Breast epithelium (tissue), 4 donors: Measurements from ENCODE around the gene PEX10. TPM values are rescaled to one million over a fixed set of nuclear protein-coding genes. Genes with fewer than 3 reads are reported as not detected.
A peak's percentile ranks its signal among the peaks of the same experiment; 100 is the strongest.

Source experiments
- DNase-seq, 2 donors: peaks; one replicate each; pipeline ENCODE4 v3.0.0-alpha.2; 2019; ENCODE audit warnings: low spot score in 2 of 2
- H3K27ac ChIP-seq, 2 donors: fragments of 200-600 bp; sonication (generic) in 1 of 2; one replicate each; pipeline ENCODE4 v1.5.1; 2016 to 2019; ENCODE audit warnings: mild to moderate bottlenecking in 1 of 2
- H3K27me3 ChIP-seq, 2 donors: fragments of 200-600 bp; sonication (generic) in 1 of 2; one replicate each; pipeline versions ENCODE4 v1.5.1 to v1.6.0; 2017 to 2019; ENCODE audit warnings: control low read depth in 1 of 2, mild to moderate bottlenecking in 1 of 2
- H3K36me3 ChIP-seq: fragments of 200-600 bp; one replicate; pipeline ENCODE4 v1.5.1; 2019
- H3K4me1 ChIP-seq, 2 donors: fragments of 200-600 bp; sonication (generic); one replicate each; pipeline ENCODE4 v1.5.1; 2016 to 2019; ENCODE audit warnings: control low read depth in 1 of 2
- H3K4me3 ChIP-seq, 3 donors: fragments of 200-600 bp; sonication (generic); 1 replicate in 2 of 3; 2 replicates in 1 of 3; pipeline ENCODE4 v1.5.1; 2016 to 2019; ENCODE audit warnings: mild to moderate bottlenecking in 3 of 3, moderate library complexity in 2 of 3
- H3K9me3 ChIP-seq, 2 donors: fragments of 200-600 bp; sonication (generic) in 1 of 2; one replicate each; pipeline ENCODE4 v1.5.1; 2016 to 2019; ENCODE audit warnings: control low read depth in 1 of 2
- POLR2A ChIP-seq: fragments of 450-650 bp; IDR thresholded peaks from one replicate; pipeline ENCODE4 v1.6.1; 2016; ENCODE audit warnings: antibody characterized with exemption, mild to moderate bottlenecking, moderate library complexity
- POLR2AphosphoS5 ChIP-seq, 3 donors: sonication (generic); formaldehyde crosslinking; IDR thresholded peaks; one replicate each; pipeline ENCODE4 v1.6.1; 2017; ENCODE audit warnings: antibody characterized with exemption in 3 of 3
- intact Hi-C: fragments of 100-400 bp; cut with DNase I; formaldehyde crosslinking; loops from one replicate; pipeline ENCODE4 v1.15.1; 2023; ENCODE audit warnings: low total_unique reads
- total RNA-seq, 3 donors: library from RNA; depleted of rRNA; stranded (reverse); fragments of >200 nt; gene quantifications; one replicate each; pipeline ENCODE4 v1.1.0, GENCODE V29; 2016
- TF ChIP-seq, protein P1 (sequence below), 3 donors: fragments of 450-650 bp; IDR thresholded peaks; one replicate each; pipeline ENCODE4 v1.5.1; 2016 to 2017; ENCODE audit warnings: antibody characterized with exemption in 3 of 3, mild to moderate bottlenecking in 3 of 3, moderate library complexity in 3 of 3

PEX10 gene
- total RNA-seq, 3 donors from 2014 or later = 23.3 to 37.4 (median 24.1) TPM

DNA sequence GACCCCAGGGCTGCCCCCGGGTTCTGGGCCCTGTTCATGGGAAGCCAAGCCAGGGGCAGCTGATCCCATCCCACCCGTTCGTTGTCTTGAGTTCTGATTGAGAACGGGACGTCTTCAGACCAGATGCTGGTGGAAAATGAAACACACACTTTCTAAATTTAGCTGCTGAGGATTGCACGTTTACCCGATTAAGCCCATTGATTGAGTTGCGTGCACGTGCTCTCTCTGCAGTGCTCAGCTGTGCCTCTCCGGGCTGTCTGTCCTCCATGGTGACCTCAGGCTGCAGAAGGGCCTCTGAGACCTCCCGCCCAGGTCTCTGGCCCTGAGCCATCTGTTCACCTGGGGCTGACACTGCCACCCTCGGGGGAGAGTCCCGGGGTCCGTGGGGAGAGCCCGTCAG lies 27.0 kb upstream of the PEX10 start:
- TF ChIP-seq POLR2A (no peak), POLR2AphosphoS5 (IDR thresholded peaks at IDR 0.05) (no peak)
- TF ChIP-seq, protein P1, sequence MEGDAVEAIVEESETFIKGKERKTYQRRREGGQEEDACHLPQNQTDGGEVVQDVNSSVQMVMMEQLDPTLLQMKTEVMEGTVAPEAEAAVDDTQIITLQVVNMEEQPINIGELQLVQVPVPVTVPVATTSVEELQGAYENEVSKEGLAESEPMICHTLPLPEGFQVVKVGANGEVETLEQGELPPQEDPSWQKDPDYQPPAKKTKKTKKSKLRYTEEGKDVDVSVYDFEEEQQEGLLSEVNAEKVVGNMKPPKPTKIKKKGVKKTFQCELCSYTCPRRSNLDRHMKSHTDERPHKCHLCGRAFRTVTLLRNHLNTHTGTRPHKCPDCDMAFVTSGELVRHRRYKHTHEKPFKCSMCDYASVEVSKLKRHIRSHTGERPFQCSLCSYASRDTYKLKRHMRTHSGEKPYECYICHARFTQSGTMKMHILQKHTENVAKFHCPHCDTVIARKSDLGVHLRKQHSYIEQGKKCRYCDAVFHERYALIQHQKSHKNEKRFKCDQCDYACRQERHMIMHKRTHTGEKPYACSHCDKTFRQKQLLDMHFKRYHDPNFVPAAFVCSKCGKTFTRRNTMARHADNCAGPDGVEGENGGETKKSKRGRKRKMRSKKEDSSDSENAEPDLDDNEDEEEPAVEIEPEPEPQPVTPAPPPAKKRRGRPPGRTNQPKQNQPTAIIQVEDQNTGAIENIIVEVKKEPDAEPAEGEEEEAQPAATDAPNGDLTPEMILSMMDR (IDR thresholded peaks at IDR 0.05) = no peak
- Histone ChIP-seq H3K27me3 (peaks cover 4 to 33% of the 10 kb centered on the region in 2 donors), H3K27ac (no peak overlapping the region), H3K4me1 (peaks cover 0 to 6% of the 10 kb centered on the region in 2 donors), H3K36me3 (no peaks in the 10 kb centered on the region), H3K4me3 (no peak overlapping the region), H3K9me3 (no peaks in the 10 kb centered on the region)
- intact Hi-C loops = no loop called here
- no peak for DNase-seq

DNA sequence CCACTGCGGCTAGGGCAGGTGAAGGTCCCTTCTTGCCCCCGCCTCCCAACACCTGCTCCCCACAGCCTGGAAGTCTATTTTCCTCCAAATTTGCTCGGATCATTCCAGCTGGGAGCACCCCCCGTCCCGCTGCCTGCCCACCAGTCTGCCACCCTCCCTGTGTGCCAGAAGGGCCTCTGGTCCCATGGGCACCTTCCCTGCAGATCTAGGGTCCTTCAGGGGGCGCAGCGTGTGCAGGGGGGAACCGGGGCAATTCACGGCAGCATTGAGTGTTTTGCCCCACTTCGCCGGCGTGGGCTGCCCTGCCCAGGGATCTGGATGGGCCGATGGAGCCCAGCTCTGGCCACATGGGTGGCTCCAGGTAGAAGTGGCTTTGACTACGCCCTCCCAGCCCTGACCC lies 26.3 kb upstream of the PEX10 start:
- Histone ChIP-seq H3K27ac (peak overlapping the region in 1 of 2 donors; percentile 81), H3K36me3 (no peaks in the 10 kb centered on the region), H3K9me3 (no peaks in the 10 kb centered on the region), H3K4me1 (peaks cover 0 to 6% of the 10 kb centered on the region in 2 donors), H3K4me3 (no peak overlapping the region), H3K27me3 (peaks cover 0 to 27% of the 10 kb centered on the region in 2 donors)
- no peak for DNase-seq
- intact Hi-C loops = no loop called here
- TF ChIP-seq, protein P1 (IDR thresholded peaks at IDR 0.05) = no peak
- TF ChIP-seq POLR2AphosphoS5 (IDR thresholded peaks at IDR 0.05) = no peak
- TF ChIP-seq POLR2A = no peak

DNA sequence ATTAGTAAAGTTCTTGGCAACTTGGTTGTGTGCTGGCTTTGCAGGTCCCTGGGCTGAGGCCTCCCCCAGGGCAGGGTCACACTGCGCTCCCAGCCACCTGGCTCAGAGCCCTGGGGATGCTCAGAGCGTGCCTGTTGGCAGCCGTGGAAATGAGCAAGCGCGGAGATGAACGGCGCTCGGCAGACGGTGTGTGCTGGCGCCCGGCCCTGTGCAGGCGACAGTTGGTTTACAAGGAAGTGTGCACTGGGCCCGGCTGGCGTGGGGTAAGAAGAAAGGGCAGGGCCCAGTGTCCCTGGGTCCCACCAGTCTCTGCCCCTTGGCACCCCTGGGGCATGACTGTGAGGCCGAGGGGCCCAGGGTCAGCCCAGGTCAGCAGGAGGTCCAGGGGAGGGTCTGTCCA lies 25.7 kb upstream of the PEX10 start:
- Histone ChIP-seq H3K9me3 (no peaks in the 10 kb centered on the region), H3K27ac (peak overlapping the region; percentile 40 to 81), H3K27me3 (peaks cover 0 to 25% of the 10 kb centered on the region in 2 donors), H3K4me1 (peaks cover 0 to 6% of the 10 kb centered on the region in 2 donors), H3K4me3 (no peak overlapping the region), H3K36me3 (no peaks in the 10 kb centered on the region)
- intact Hi-C loops = no loop called here
- DNase-seq = peak; percentile 36 to 73
- no peak for TF ChIP-seq POLR2A

DNA sequence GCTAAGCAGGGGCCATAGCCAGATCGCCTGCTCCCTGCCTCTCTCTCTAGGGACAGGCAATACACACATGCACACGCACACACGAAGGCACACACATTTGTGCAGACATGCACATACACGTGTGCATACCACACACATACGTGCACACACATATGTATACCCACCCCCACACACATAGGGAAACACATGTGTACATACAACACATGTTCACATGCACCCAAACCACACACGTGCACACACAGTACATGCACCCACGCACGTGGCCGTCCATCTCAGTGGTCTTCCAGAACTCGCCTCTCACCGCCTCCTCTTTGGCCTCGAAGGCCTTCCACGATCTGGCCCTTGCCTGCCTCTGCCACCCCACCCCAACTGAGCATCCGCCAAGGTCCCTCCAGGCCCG lies 25.3 kb upstream of the PEX10 start:
- H3K27me3 ChIP-seq = peaks cover 0 to 25% of the 10 kb centered on the region in 2 donors
- no peaks in the 10 kb centered on the region for H3K36me3 ChIP-seq
- intact Hi-C loops = no loop called here

DNA sequence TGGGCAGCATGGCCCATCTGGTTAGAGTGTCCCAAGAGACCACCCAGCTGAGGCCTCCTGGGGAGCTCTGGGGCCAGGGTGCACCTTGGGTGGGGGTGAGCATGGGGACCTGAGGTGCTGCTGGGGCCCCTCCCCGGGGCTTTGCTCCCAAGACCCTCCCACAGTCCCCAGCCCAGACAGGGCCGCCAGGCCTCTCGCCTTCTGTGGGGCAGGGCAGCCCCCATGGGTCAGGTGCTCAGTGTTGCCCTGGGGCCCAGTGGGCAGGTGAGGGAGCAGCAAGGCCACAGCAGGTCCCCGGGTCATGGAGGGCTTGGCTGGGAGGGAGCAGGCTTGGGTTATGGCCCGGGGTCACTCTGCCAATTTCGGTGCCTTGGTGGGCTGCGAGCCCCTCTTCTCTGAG lies 24.5 kb upstream of the PEX10 start:
- peaks cover 0 to 6% of the 10 kb centered on the region in 2 donors for H3K4me1 ChIP-seq
- H3K36me3 ChIP-seq = no peaks in the 10 kb centered on the region
- no peak for TF ChIP-seq POLR2AphosphoS5 (IDR thresholded peaks at IDR 0.05)
- TF ChIP-seq, protein P1 (IDR thresholded peaks at IDR 0.05) = no peak
- no peak for TF ChIP-seq POLR2A
- DNase-seq = no peak
- peaks cover 0 to 23% of the 10 kb centered on the region in 2 donors for H3K27me3 ChIP-seq
- H3K27ac ChIP-seq = no peak overlapping the region
- H3K9me3 ChIP-seq = no peaks in the 10 kb centered on the region
- no peak overlapping the region for H3K4me3 ChIP-seq
- intact Hi-C loops = no loop called here

More for the DNA sequence above, 25.3 kb upstream of the PEX10 start:
- DNase-seq = no peak
- H3K4me3 ChIP-seq = no peak overlapping the region
- H3K9me3 ChIP-seq = no peaks in the 10 kb centered on the region
- H3K4me1 ChIP-seq = peaks cover 0 to 6% of the 10 kb centered on the region in 2 donors
- no peak overlapping the region for H3K27ac ChIP-seq
- TF ChIP-seq, protein P1 (IDR thresholded peaks at IDR 0.05) = no peak
